C4-2B (cell line): ENCODE results near the gene RNF10.

ENCODE experiments used
- ZFX ChIP-seq: fragments of 450-650 bp; IDR thresholded peaks from 2 replicates; pipeline ENCODE4 v1.6.1; 2017
- TF ChIP-seq, protein P1 (sequence below): fragments of 450-650 bp; conservative IDR thresholded peaks from 2 replicates; pipeline ENCODE4 v1.5.1; 2017; ENCODE audit warnings: mild to moderate bottlenecking

DNA sequence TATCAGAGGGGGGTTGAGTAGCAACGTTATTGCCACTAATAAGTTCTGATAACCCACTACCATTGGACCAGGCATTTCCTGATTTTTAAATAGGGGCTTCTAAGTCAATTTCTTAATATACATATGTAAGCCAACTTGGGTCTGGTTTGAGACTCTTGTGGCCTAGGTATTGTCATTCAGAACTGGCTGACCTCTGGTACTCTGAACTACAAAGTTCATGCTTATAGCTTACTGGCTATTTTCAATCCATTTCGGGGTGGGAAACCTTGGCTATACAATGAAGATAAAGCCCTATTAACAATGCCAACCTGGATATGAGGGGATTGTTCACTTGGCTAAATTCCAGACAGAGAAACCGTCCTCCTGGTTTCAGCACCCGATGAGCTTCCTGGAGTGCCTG lies 29.6 kb upstream of the RNF10 start:
- TF ChIP-seq, protein P1, sequence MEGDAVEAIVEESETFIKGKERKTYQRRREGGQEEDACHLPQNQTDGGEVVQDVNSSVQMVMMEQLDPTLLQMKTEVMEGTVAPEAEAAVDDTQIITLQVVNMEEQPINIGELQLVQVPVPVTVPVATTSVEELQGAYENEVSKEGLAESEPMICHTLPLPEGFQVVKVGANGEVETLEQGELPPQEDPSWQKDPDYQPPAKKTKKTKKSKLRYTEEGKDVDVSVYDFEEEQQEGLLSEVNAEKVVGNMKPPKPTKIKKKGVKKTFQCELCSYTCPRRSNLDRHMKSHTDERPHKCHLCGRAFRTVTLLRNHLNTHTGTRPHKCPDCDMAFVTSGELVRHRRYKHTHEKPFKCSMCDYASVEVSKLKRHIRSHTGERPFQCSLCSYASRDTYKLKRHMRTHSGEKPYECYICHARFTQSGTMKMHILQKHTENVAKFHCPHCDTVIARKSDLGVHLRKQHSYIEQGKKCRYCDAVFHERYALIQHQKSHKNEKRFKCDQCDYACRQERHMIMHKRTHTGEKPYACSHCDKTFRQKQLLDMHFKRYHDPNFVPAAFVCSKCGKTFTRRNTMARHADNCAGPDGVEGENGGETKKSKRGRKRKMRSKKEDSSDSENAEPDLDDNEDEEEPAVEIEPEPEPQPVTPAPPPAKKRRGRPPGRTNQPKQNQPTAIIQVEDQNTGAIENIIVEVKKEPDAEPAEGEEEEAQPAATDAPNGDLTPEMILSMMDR, result no peak
- no peak for TF ChIP-seq ZFX
